IgD-negative memory B cell (primary cell): ENCODE data around the gene HTD2. TPM values are rescaled to one million over a fixed set of nuclear protein-coding genes. Genes with fewer than 3 reads are reported as not detected.

Source experiments
- polyA plus RNA-seq: library from polyadenylated mRNA; unstranded; fragments of 300-500 nt; fragmentation: Illumina TruSeq; gene quantifications from one replicate; pipeline ENCODE4 v1.2.3, GENCODE V29; 2021

Gene HTD2
- polyA plus RNA-seq, 1 donor from 2014 or later = 21.1 TPM

Other genes with a start within 250 kb of the HTD2 start
- gene DNASE1L3, start 95.5 kb upstream of the HTD2 start, polyA plus RNA-seq = 1.7 TPM
- 11.0 TPM for gene ABHD6, start 68.7 kb upstream of the HTD2 start, polyA plus RNA-seq
- 9.9 TPM for gene RPP14, start 275 bp upstream of the HTD2 start, polyA plus RNA-seq
- 92.3 TPM for gene PXK, start 26.4 kb downstream of the HTD2 start, polyA plus RNA-seq
- 85.8 TPM for gene PDHB, start 127.3 kb downstream of the HTD2 start, polyA plus RNA-seq
- gene KCTD6, start 185.6 kb downstream of the HTD2 start, polyA plus RNA-seq = 15.5 TPM
- gene ACOX2, start 230.7 kb downstream of the HTD2 start, polyA plus RNA-seq = not detected